ENCODE measurements around the gene TBK1. TPM values are rescaled to one million over a fixed set of nuclear protein-coding genes. Genes with fewer than 3 reads are reported as not detected.

The TBK1 gene
- total and polyA plus RNA-seq, 2 of the 4 experiments (the other 2 are of a cell fraction): 9.9 to 11.6 TPM

DNA sequence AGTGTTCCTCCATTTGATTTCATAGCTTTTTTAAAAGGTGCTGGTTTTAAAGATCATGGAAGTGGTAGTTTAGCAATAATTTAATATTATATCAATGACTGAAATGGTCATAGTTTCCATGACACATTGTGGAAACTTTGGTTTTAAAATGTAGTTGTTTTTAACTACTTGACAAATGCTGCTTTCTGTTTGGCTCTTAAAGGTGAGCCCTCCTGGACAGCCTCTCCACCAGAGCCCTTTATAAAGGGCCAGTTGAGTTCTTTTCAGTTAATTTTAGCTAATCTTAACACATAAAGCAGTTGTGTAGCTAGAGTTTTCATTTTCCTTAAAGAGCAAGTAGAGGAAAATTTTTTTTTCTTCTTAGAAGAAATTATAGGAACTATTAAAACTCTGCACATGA, 33.7 kb upstream of the TBK1 start:
- Histone ChIP-seq H3K36me3 (ENCODE audit: control insufficient read depth, insufficient read depth, low read length) (peaks cover 63% of the 10 kb centered on the region), H2BK20ac (ENCODE audit: low read depth, low read length) (no peak overlapping the region), H3K79me1 (ENCODE audit: low read depth in 1 of 2, low read length in 2 of 2) (peaks cover 24 to 25% of the 10 kb centered on the region in 2 experiments), H2AK5ac (ENCODE audit: low read depth, low read length) (no peak overlapping the region), H3K23ac (ENCODE audit: low read depth, low read length) (no peak overlapping the region), H2AK9ac (replicated peaks; ENCODE audit: low read depth, low read length, poor library complexity) (no peak overlapping the region), H3K4me1 (ENCODE audit: control insufficient read depth, insufficient read depth, low read length) (peaks cover 2% of the 10 kb centered on the region; the same call in 1 of the 2 replicates), H3K18ac (ENCODE audit: low read depth, low read length) (no peak overlapping the region), H3K9ac (ENCODE audit: low read depth, low read length) (no peak overlapping the region), H3K56ac (ENCODE audit: extremely low read depth, insufficient read depth, low read length) (no peak overlapping the region), H4K91ac (ENCODE audit: insufficient read depth, low read depth, low read length) (no peak overlapping the region), H2BK15ac (ENCODE audit: low read depth, low read length) (no peak overlapping the region), H2BK5ac (ENCODE audit: low read depth, low read length, poor library complexity, severe bottlenecking) (no peak overlapping the region), H3K4me3 (ENCODE audit: insufficient read depth, low read depth, low read length) (no peak overlapping the region), H3K4me2 (ENCODE audit: low read depth, low read length) (no peak overlapping the region), H3K14ac (replicated peaks; ENCODE audit: low read depth, low read length) (no peak overlapping the region), H3K27ac (ENCODE audit: insufficient read depth, low read length) (no peak overlapping the region), H3K9me1 (ENCODE audit: insufficient read depth, low read length) (no peaks in the 10 kb centered on the region; the same call in 1 of the 2 replicates), H4K20me1 (ENCODE audit: insufficient read depth, low read length) (peaks cover 9% of the 10 kb centered on the region; the same call in 1 of the 2 replicates), H2BK120ac (ENCODE audit: low read depth, low read length) (no peak overlapping the region), H3K27me3 (ENCODE audit: control insufficient read depth, insufficient read depth, low read length) (no peaks in the 10 kb centered on the region), H3K9me3 (ENCODE audit: control insufficient read depth, insufficient read depth, low read length) (no peaks in the 10 kb centered on the region), H2AFZ (replicated peaks; ENCODE audit: low read length, poor library complexity) (no peak overlapping the region), H4K8ac (ENCODE audit: low read depth in 2 of 2, low read length in 2 of 2) (no peak overlapping the region), H4K5ac (ENCODE audit: low read depth, low read length) (no peak overlapping the region), H3K4ac (ENCODE audit: low read depth, low read length) (no peak overlapping the region)
- ChIA-PET CTCF (no interaction called here), POLR2A (ENCODE audit: unreplicated experiment) (no interaction called here)
- ATAC-seq (ENCODE audit: low read depth): no peak
- no peak for TF ChIP-seq MAFK (IDR thresholded peaks at IDR 0.05; ENCODE audit: low read depth, low read length)
- no peak for TF ChIP-seq POLR2A (IDR thresholded peaks at IDR 0.05; ENCODE audit: low read depth, low read length)
- TF ChIP-seq, protein P1, sequence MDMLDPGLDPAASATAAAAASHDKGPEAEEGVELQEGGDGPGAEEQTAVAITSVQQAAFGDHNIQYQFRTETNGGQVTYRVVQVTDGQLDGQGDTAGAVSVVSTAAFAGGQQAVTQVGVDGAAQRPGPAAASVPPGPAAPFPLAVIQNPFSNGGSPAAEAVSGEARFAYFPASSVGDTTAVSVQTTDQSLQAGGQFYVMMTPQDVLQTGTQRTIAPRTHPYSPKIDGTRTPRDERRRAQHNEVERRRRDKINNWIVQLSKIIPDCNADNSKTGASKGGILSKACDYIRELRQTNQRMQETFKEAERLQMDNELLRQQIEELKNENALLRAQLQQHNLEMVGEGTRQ (IDR thresholded peaks at IDR 0.05; ENCODE audit: low read depth, low read length): no peak
- no peak for TF ChIP-seq MXI1 (IDR thresholded peaks at IDR 0.05; ENCODE audit: borderline replicate concordance, low read depth, low read length)
- in situ Hi-C loops (cut with MboI; ENCODE audit: low sequenced_read_pairs) (no loop called here), intact Hi-C loops (cut with micrococcal nuclease) (no loop called here), dilution Hi-C loops (cut with HindIII; ENCODE audit: low sequenced_read_pairs, unreplicated experiment) (no loop called here)
- DNase-seq: no peak
- no TSS peak for BruUV-seq (replicated peaks)

Measured in IMR-90 (cell line).